GM10266 (cell line): ENCODE data around the gene MAMDC2.
"Not testable (repeated sequence)": the region's sequence is repeated elsewhere in the genome, so short reads cannot be mapped to it uniquely, and the experiment has no call there.

Experiments
- DNase-seq: peaks from one replicate; pipeline ENCODE4 v3.0.0; 2012; ENCODE audit errors: extremely low spot score
- CTCF ChIP-seq: IDR thresholded peaks from 2 replicates; pipeline ENCODE4 v1.5.1; 2012; ENCODE audit warnings: mild to moderate bottlenecking, low read depth; ENCODE audit not compliant: control insufficient read depth, insufficient read depth; ENCODE audit errors: missing control alignments

Gene MAMDC2

GRCh38 chr9:70172532-70172931 lies 128.9 kb downstream of the MAMDC2 start:
- TF ChIP-seq CTCF: no peak
- DNase-seq: no peak

GRCh38 chr9:70177121-70177520 lies 133.5 kb downstream of the MAMDC2 start:
- DNase-seq: no peak
- no peak for TF ChIP-seq CTCF

- DNase-seq: no peak
- no peak for TF ChIP-seq CTCF
Observed at GRCh38 chr9:70192707-70193106, 149.1 kb downstream of the MAMDC2 start.

GRCh38 chr9:70195456-70195855 lies 151.8 kb downstream of the MAMDC2 start:
- no peak for TF ChIP-seq CTCF
- DNase-seq: no peak

GRCh38 chr9:70197216-70198044 lies 153.8 kb downstream of the MAMDC2 start:
- no peak for TF ChIP-seq CTCF
- no peak for DNase-seq

- DNase-seq: not testable (repeated sequence)
Observed at GRCh38 chr9:70204743-70205142, 161.1 kb downstream of the MAMDC2 start.

GRCh38 chr9:70205366-70206020 lies 161.8 kb downstream of the MAMDC2 start:
- no peak for TF ChIP-seq CTCF
- no peak for DNase-seq

- DNase-seq: no peak
Observed at GRCh38 chr9:70217029-70217428, 173.4 kb downstream of the MAMDC2 start.

More at GRCh38 chr9:70217029-70217428, 173.4 kb downstream of the MAMDC2 start:
- TF ChIP-seq CTCF: no peak
